ENCODE data around the gene ARHGAP5.

DNA sequence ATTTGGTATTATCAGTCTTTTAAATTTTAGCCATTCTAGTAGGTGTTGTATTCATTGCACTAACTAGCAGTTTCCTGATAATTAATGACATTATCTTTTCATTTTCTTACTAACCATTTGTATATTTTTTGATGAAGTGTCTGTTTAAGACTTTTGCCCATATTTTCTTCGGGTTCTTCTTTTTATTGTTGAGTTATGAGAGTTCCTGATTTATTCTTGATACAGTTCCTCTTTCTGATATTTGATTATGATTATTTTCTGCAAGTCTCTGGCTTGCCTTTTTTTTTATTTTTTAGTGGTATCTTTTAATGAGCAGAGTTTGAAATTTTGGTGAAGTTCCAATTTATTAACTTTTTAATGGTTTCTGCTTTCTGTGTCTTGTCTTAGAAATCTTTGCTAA is 118.5 kb downstream of the ARHGAP5 start:
- TF ChIP-seq, protein P1, sequence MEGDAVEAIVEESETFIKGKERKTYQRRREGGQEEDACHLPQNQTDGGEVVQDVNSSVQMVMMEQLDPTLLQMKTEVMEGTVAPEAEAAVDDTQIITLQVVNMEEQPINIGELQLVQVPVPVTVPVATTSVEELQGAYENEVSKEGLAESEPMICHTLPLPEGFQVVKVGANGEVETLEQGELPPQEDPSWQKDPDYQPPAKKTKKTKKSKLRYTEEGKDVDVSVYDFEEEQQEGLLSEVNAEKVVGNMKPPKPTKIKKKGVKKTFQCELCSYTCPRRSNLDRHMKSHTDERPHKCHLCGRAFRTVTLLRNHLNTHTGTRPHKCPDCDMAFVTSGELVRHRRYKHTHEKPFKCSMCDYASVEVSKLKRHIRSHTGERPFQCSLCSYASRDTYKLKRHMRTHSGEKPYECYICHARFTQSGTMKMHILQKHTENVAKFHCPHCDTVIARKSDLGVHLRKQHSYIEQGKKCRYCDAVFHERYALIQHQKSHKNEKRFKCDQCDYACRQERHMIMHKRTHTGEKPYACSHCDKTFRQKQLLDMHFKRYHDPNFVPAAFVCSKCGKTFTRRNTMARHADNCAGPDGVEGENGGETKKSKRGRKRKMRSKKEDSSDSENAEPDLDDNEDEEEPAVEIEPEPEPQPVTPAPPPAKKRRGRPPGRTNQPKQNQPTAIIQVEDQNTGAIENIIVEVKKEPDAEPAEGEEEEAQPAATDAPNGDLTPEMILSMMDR (IDR thresholded peaks at IDR 0.05), result no peak
- no peak for TF ChIP-seq POLR2AphosphoS5 (IDR thresholded peaks at IDR 0.05)
